ENCODE results near the gene BLID.

The BLID gene, protein sequence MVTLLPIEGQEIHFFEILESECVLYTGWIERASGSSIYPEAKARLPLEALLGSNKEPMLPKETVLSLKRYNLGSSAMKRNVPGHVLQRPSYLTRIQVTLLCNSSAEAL

GRCh38 chr11:122115524-122116379 is at the start of gene BLID:
Gene BLID (minus strand): TSS chr11:122116215. CDS start chr11:122115922, 293 bp downstream.
- DNase-seq: no peak

DNA sequence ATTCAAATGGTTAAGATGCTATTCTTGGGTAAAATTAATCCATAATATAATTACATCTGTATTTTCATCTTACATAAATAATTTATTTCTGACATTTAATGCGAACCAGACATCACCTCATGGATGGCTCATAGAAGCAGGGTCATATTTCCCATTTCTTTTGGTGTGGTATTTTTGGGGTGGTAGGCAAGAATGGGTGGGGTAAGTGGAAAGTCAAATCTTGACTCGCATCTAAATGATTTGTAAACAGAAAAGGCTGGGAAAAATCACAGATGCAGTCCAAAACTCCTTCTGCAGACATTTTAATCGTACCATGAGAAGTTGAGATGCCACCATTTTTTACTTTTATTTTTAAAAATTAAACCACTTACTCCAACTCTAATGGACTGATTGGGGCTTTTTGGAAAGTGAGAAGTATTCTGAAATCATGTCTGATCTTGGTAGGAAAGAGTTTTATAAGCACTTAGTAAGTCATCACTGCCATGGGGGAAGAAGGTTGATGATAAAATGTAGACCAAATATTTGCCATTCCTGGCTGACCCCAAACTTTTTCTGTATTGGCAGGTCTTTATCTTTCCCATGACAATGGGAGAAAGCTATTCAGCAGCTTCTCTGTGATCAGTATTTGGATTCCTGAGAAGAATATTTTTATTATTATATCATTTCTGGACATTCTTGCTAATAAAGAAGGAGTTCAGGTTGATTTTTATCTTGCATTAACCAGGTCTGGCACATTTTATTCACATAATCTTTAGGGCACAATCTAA is 47.2 kb upstream of the BLID start:
- DNase-seq: no peak

GRCh38 chr11:122162095-122162494 is 46.1 kb upstream of the BLID start:
- no peak for DNase-seq

- no peak for DNase-seq
Observed at GRCh38 chr11:122160841-122161590, 45.0 kb upstream of the BLID start.

DNA sequence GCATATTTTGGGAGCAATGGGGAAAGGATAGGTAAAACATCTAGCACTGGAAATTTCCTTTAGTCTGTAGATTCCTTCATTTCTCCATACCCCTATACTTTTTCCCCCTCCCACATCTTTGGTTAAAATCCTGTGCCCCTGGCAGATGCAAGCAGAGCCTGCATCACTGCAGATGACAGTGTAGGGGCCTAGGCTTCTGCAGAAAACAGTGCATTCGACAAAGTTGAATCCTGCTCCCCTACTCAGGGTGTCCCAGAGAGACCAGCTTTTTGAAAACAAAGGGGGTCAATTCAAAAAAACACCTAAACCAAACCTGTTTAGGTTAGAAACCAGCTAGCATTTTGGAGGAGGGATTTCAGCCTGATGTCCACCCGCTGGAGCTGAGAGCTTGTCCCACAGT is 43.8 kb upstream of the BLID start:
- DNase-seq: no peak

DNA sequence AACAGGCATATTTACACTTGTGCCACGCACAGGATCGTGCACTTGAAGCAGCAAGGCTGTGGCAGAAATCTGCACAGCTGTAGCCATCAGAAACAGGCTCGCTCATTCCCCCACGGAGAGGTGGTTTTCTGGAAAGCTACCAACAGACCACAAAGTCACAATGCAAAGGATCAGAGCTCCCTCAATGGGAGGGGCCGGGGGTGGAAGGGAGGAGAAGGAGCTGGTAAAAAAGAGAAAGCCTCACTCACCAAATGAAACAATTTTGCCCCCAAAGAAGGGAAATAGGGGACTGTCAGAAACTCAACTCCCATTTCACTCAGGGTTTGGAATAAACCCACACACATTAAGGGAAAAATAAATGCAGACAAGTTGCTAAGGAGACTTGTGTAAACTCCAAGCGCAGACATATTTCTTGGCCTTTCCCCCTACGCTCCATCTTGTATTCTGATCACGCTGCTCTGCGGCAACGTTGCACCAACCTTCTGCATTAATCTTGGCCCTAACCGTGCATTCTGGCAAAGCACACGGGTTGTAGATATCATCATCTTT is 43.2 kb upstream of the BLID start:
- DNase-seq: no peak

DNA sequence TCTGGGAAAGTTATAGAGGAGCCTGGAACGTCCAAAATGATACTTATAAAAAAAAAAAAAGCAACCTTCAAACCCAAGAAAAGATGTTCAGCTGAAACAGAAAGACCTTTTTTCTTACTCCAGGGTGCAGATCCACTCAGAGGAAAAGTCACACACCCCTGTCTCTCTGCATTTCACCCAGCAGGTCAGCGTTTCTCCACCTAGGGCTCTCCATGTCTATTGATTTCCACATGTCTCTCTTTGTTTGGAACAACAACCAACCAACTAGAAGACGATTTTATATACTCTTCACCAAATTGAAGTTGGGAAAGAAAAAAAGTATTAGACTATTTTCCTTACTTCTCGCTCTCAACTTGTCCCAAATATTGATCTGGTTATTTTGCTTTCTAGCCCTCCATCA is 42.2 kb upstream of the BLID start:
- no peak for DNase-seq

DNA sequence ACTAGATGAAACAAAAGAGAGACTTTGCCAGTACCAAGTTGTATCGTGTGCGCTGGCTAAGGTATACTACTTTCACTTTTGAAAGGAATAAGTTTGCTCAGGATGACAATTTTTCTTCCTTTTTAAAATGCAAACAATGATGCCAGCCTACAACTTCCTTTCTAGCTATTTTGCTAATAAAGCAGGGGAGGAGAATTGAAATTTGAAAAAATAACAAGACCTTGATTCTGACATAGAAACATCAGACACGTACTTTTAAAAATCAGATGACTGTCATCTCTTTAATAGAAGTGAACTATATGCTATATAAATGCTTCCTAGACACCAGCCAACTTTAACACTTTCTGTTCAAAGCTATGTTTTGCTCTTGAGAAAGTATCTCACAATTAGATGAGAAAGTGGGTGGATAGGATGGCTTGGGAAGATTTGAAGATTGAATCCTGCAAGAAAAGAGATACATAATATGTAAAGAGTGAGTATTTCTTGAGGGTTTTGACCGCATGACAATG is 41.7 kb upstream of the BLID start:
- DNase-seq: no peak

GRCh38 chr11:122156940-122157382 is 40.9 kb upstream of the BLID start:
- DNase-seq: peak; percentile 61

- no peak for DNase-seq
Observed at GRCh38 chr11:122155765-122156527, 39.9 kb upstream of the BLID start.

DNA sequence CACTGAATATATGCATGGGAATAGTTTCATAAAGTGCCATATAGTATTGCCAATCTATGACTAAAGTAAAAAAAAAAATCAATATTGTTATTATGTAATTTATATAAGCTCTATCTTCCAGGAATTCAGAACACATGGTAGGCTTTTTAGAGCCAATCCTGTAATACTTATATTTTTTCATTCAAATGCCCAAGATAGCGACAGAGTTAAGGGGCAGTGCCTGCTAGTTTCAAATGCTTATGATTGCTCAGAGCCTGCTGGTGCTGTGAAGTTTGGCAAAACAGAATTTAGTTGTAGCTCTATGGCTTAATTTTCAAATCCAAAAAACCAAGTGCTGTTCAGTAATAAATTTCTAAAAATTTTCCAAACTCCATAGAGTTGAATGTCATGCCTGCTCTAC is 39.0 kb upstream of the BLID start:
- DNase-seq: no peak

DNA sequence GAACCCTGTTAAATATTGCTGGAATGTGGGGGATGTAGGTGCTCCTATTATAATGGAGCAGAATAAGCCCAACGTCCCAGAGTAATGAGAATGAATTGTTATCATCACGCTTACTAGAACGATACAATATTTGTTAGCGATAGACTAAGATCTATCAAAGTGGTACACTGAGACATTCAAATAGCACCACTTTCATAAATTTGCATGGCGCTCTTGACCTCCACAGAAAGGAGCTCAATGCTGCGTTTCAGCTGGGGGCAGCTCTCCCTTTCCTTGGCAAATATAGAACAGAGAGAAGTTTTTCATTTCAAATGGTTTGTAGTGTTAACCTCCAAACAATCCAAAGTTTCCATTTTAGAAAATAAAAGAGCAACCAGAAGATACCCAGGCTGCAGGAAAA is 38.2 kb upstream of the BLID start:
- DNase-seq: no peak

GRCh38 chr11:122153746-122154145 is 37.7 kb upstream of the BLID start:
- no peak for DNase-seq

GRCh38 chr11:122150216-122151124 is 34.5 kb upstream of the BLID start:
- no peak for DNase-seq

DNA sequence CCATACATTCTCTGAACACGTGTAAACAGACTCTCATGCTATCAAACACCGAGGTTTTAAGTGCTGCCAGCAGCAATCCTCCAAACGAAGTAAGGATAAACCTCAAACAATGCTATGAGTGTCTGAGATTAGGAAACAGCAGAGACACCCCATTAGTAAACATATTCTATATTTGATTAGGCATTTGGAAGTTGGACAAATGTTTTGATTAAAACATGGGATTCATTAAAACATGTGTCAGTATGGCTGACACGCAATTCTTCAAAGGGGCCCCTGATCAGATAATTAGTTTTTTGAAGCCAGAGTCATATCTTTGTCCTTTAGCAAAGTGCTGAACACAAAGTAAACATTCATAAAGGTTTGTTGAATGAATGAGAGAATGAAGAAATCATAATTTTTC is 33.2 kb upstream of the BLID start:
- no peak for DNase-seq

DNA sequence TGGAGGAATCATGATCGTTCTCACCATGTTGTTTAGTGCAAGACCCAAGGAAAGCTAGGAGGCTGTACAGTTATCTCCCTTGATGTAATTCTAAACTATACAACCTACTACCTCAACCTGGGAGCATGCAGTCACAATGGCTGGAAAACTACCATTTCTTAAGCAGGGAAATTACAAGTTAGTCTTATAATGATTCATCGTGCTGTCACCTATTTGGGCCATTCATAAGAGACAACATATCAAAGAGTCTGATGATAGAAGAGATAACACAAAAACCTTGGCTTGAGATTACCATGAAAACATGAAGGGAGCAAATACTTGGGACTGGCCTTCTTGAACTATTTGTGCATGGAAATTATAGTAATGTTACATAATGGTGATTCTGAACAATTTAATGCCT is 30.5 kb upstream of the BLID start:
- DNase-seq: no peak

GRCh38 chr11:122145715-122146274 is 29.8 kb upstream of the BLID start:
- DNase-seq: no peak

- DNase-seq: no peak
Observed at GRCh38 chr11:122144752-122145151, 28.7 kb upstream of the BLID start.

GRCh38 chr11:122141725-122142124 is 25.7 kb upstream of the BLID start:
- DNase-seq: peak; percentile 36

GRCh38 chr11:122140500-122140899 is 24.5 kb upstream of the BLID start:
- DNase-seq: no peak

DNA sequence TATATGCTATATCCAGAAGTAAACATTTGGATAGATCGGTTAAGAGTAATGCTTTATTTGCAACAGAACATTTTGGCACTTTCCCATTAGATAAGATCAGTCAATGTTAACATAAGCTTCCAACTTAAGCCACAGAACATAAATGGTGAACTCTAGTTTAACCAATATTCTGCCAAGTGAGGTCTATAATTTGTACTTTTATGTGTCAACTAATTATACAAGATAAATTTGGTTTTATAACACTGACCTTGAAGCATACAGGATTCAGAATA is 23.5 kb upstream of the BLID start:
- DNase-seq: peak; percentile 92
